ENCODE results near the gene PHACTR3. TPM values are rescaled to one million over a fixed set of nuclear protein-coding genes. Genes with fewer than 3 reads are reported as not detected.

PHACTR3 gene
- total RNA-seq, 6 experiments from 2014 or later: 0.12 to 0.35 (median 0.23) TPM; not detected in 2

DNA sequence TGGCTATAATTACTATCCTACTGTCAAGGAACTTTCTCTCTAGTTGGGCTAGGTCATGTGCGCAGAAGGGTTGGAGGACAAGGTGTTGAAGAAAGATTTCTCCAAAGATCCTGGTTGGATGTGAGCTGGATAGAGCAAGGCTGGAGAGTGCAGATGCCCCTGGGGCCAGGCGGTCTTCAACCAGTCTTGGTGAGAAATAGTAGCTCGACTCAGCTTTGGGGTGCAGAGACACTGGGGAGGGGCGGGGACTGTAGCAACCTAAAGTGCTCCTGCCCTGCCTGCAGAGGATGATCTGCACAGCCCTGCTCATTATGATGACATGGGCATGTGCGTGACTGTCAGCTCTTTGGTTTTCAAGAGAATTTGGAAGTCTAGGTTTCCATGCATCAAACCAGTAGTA lies 35.9 kb downstream of the PHACTR3 start:
- H3K9me3 ChIP-seq: no peaks in the 10 kb centered on the region
- H3K27ac ChIP-seq: no peak overlapping the region
- H3K27me3 ChIP-seq: no peaks in the 10 kb centered on the region
- H3K4me1 ChIP-seq: no peaks in the 10 kb centered on the region
- ATAC-seq: no peak
- intact Hi-C loops (cut with DNase I): no loop called here
- TF ChIP-seq POLR2A (IDR thresholded peaks at IDR 0.05): no peak
- TF ChIP-seq, protein P1, sequence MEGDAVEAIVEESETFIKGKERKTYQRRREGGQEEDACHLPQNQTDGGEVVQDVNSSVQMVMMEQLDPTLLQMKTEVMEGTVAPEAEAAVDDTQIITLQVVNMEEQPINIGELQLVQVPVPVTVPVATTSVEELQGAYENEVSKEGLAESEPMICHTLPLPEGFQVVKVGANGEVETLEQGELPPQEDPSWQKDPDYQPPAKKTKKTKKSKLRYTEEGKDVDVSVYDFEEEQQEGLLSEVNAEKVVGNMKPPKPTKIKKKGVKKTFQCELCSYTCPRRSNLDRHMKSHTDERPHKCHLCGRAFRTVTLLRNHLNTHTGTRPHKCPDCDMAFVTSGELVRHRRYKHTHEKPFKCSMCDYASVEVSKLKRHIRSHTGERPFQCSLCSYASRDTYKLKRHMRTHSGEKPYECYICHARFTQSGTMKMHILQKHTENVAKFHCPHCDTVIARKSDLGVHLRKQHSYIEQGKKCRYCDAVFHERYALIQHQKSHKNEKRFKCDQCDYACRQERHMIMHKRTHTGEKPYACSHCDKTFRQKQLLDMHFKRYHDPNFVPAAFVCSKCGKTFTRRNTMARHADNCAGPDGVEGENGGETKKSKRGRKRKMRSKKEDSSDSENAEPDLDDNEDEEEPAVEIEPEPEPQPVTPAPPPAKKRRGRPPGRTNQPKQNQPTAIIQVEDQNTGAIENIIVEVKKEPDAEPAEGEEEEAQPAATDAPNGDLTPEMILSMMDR (IDR thresholded peaks at IDR 0.05): no peak
- no peak for DNase-seq
- 70% methylated on average over 2 of the region's 5 CpGs for WGBS (ENCODE audit: insufficient coverage, low coverage, low lambda C conversion rate, missing lambda C conversion rate)
- H3K4me3 ChIP-seq: no peak overlapping the region
- no peaks in the 10 kb centered on the region for H3K36me3 ChIP-seq

DNA sequence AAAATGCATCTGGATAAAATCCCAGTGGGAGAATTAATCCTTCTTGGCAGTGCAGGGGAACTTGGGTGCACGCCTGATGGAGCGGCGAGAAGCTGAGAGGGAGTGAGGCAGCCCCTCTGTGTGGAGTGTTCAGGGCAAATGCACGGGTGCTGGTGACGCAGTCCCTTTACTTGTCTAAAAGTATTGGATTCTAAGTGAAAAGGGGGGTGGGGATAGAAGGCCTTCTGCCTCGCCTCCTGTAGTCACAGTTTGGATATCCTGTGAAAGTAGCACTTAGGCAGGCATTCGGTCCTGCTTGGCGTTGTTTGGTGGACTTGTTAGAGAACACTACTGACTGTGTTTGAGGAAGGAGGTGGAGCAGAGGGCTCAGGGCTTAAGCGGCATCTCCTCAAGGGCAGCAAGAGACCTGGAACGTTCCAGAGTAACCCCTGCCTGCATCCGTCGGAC lies 39.3 kb downstream of the PHACTR3 start:
- ATAC-seq (no peak), DNase-seq (no peak)
- 39% methylated on average over 7 of the region's 12 CpGs for WGBS (ENCODE audit: insufficient coverage, low coverage, low lambda C conversion rate, missing lambda C conversion rate)

DNA sequence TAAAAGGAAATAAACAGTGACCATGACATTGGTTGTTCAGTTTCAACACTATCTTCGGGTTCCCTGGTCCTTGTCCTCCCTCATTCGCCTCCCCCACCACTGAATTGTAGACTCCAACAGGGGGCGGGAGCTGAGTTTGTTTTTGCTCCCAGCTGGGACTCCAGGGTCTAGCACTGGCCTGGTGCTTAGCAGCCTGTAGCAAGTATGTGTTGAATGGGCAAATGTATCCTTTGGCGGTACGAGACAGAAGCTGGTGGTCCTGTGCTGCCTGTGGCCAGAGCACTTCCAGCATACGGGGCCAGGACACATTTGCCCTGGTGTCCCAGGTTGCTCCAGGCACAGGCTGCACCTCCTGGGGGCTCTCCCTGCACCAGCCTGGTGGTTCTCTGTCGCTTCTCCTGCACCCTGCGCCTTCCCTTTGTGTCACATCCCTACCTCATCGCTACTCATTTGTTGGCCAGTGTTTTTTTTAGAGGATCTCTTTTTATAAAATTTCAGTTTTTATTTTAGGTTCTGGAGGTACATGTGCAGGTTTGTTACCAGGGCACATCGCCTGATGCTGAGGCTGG lies 40.1 kb downstream of the PHACTR3 start:
- no peaks in the 10 kb centered on the region for H3K9me3 ChIP-seq
- TF ChIP-seq POLR2A (IDR thresholded peaks at IDR 0.05): no peak
- TF ChIP-seq, protein P1 (IDR thresholded peaks at IDR 0.05): no peak
- ATAC-seq: no peak
- no peak for DNase-seq
- H3K27ac ChIP-seq: no peak overlapping the region
- no peak overlapping the region for H3K4me3 ChIP-seq
- no peaks in the 10 kb centered on the region for H3K27me3 ChIP-seq
- WGBS (ENCODE audit: insufficient coverage, low coverage, low lambda C conversion rate, missing lambda C conversion rate): 50% methylated on average over 7 of the region's 10 CpGs
- H3K36me3 ChIP-seq: no peaks in the 10 kb centered on the region
- intact Hi-C loops (cut with DNase I): no loop called here
- no peaks in the 10 kb centered on the region for H3K4me1 ChIP-seq

More for the DNA sequence above, 39.3 kb downstream of the PHACTR3 start:
- no peak overlapping the region for H3K27ac ChIP-seq
- no peaks in the 10 kb centered on the region for H3K9me3 ChIP-seq
- no peaks in the 10 kb centered on the region for H3K36me3 ChIP-seq
- H3K4me1 ChIP-seq: no peaks in the 10 kb centered on the region
- H3K4me3 ChIP-seq: no peak overlapping the region
- H3K27me3 ChIP-seq: no peaks in the 10 kb centered on the region
- intact Hi-C loops (cut with DNase I): no loop called here
- TF ChIP-seq, protein P1 (IDR thresholded peaks at IDR 0.05): no peak
- no peak for TF ChIP-seq POLR2A (IDR thresholded peaks at IDR 0.05)

DNA sequence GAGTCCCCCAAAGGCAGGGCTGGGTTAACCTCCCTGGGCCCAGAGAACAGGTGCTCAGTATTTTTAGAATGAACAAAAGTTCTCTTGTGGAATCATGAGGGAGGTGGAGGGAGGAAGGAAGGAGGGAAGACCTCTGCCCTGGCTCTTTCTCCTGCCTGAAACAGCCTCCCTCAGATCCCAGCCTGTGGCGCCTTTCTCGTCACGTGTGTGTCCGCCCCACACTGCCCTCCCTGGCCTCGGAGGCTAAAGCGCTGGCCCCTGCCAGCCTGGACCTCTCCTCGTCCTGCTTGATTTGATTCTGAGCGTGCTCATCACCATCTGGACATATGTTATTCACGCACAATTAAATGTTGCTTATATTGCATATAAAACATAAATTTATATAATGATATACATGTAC lies 40.9 kb downstream of the PHACTR3 start:
- Histone ChIP-seq H3K27me3 (no peaks in the 10 kb centered on the region), H3K4me3 (no peak overlapping the region), H3K36me3 (no peaks in the 10 kb centered on the region), H3K27ac (no peak overlapping the region), H3K9me3 (no peaks in the 10 kb centered on the region), H3K4me1 (no peaks in the 10 kb centered on the region)
- TF ChIP-seq, protein P1 (IDR thresholded peaks at IDR 0.05): no peak
- TF ChIP-seq POLR2A (IDR thresholded peaks at IDR 0.05): no peak
- no peak for ATAC-seq
- WGBS (ENCODE audit: insufficient coverage, low coverage, low lambda C conversion rate, missing lambda C conversion rate): 56% methylated on average over 7 of the region's 9 CpGs
- intact Hi-C loops (cut with DNase I): no loop called here
- no peak for DNase-seq

Data from right lobe of liver (tissue), 6 donors.